ENCODE results near the gene APBA1. TPM values are rescaled to one million over a fixed set of nuclear protein-coding genes. Genes with fewer than 3 reads are reported as not detected.

The APBA1 gene
- total RNA-seq, 1 donor from 2014 or later = 0.55 TPM

DNA sequence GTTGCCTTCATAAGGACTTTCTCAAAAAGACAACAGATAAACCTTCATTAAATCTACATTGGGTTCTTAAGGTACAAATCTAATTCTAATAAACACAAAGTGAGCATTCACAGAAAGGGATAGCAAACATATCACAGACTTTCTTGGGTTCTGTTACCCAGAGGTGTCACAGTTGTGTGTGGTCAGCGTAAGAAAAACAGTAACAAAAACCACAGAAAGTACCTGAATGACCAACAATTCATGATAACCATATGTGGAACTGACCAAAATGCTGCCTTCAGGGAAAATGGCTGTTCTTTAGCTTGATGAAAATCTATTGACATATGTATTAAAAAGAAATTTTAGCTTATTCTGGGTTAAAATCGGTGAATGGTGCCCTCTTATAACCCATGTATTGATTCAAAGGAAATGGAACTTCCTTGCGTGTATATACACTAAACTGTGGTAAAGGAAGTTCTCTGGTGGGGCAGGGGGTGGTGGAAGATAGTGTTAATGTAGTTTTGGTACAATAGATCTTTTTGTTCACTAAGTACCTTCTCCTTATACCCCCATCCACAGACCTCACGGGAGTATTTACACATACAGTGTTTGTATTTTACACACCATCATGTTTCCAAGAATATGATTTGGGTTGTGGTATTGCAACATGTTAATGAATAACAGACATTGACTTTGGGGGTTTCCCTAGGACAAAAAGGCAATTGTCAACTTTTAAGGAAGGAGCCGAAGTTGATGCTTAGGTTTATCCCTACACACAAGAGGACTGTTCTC lies 152.5 kb downstream of the APBA1 start:
- DNase-seq (ENCODE audit: low read depth) = no peak

DNA sequence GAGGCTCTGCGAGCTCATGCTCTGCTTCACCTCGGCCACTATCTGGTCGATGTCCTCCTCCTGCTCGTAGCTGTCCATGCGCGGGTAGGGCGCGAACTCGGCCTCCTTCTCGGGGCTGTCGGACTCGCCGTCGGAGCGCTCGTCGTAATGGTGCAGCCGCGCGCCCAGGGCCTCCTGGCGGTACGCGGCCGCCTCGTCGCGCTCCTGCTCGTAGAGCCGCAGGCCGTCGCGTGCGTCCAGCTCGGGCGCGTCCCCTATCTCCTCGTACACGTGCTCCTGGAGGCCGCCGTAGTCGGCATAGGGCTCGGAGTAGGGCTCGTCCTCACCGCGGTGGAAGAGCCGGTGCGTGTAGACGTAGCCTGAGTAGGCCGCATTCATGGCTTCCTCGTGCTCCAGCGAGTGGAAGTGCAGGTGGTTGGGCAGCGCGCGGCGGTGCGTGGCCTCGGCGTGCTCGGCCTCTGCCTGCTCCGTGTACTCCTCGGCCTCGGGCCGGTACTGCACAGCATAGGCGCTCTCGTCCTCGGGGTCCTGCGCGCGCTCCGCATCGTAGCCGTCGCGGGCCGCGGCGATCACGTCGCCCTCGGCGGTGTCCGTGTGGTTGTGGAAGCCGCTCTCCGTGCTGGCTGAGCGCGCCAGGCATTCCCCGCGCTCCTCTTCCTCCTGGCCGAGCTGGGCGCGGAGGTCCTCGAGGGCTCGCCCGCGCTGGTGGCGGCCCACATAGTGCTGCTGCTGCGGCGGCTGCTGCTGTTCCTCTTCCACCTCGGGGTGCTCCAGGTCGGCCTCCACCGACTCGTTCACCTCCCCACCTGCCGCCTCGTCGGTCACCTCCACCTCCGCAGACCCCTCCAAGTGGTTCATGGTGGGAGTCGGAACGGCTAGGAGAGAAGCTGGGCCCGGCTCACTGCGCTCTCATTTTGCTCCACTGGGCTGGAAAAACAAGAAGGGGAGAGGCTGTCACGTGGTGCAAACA lies 155.5 kb downstream of the APBA1 start:
- no peak for DNase-seq (ENCODE audit: low read depth)

DNA sequence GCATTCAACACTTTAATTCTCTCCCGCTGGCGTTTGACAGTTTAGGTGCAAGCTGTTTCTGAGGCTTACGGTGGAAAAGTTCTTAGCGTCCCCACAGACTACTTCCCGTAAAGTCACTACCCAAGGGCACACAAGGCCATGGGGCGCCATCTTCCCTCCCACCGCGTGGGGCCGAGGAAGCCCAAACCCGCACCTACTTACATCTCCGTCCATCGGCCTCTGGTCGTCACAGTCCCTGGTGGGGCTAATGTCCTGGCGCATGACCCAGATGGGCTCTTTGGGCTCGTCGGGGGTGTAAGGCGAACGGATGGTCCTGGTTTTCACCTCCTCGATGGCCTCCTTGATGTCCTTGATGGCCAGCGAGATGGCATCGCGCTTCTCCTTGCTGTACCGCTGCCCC lies 156.4 kb downstream of the APBA1 start:
- no peak for DNase-seq (ENCODE audit: low read depth)

DNA sequence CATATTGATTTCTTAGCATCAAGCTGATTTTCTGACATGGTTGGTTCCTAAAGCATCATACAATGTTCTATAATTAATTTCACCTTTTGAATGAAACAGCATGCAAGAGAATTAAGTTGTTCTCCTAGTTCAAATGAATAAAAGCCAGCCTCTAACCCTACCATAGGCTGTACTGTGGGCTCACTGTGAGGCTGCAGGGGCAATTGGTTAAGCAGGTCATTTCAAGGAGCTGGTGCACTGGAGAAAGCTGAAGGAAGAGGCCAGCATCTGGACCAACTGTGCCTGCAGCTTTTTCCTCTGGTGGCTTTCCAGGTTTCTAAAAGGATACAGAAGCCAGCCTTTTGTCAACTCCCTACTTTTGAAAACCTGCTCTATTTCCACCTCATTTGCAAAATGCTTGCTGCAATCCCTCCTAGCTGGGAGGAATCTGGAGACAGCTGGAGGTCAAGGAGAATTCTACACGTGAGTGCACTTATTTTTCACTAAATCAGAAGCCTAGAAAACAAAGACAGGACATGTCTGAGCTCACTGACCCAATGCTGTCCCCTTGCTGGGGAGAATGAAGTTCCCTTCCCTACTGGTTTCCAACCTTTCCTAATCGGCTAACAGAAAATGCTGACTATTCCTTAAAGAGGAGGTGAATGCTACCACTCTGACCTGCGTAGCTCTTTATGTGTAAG lies 158.9 kb downstream of the APBA1 start:
- peak; percentile 20 for DNase-seq (ENCODE audit: low read depth)

DNA sequence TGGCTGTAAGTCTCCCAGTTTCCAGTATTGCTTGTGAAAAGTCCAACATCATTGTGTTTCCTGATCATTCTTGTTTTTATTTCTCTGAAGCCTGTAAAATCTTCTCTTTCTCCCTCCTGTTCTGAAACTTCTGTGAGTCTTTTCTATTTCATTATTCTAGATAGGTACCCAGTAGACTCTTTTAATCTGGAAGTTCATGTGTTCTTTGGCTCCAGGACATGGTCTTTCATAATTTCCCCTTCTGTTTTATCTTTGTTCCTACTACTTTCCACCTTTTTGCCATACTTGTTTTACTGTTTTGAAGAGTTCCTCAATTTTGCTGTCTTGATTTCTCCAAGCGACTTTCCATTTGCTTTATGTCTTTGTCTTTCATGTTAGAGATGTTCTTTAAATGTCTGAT lies 168.1 kb downstream of the APBA1 start:
- DNase-seq (ENCODE audit: low read depth) = no peak

DNA sequence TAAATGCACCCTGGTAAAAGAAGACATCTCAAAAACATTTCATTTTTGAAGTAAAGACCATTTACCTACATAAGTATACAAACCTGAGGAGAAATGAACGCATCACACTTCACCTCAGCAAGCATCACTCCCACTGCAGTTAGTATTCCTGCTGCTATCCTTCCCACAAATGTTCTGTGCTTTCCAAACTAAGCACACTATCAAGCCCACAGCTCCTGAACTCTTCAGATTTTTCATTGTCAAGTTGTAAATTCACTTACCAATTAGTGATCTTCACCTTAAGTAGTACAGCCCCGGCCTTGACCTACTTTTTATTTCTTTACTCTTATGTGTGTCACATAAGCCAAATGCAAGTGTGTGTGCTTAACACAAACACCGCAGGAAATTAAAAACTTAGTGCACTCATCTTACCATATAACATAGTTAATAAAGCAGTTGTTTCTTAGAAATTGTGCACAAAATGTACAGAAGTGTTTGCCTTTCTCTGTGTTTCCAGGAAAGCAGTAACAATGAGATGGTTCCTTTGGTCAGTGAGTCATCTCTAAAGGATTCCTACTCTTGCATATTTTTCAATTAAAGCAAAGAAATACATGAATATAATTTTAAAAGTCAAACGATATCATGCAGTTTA lies 169.4 kb downstream of the APBA1 start:
- peak; percentile 65 for DNase-seq (ENCODE audit: low read depth)

DNA sequence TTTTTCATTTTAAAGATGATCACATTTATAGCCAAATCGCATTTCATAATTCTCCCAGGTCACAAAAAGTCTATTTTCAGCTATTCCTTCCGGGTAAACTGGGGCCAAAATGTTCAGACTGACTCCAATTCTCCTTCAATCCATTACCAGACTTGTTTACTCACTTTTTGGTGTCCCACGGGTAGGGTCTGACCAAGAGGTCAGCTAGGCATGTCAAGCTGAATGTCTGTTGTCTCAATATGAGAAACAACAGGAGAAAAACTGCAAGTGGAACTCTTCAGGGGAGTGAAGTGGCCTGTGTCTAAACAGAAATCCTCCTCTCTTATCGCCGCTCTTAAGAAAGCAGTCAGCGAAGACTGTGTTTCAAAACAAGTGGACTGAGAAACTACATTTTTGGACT lies 171.3 kb downstream of the APBA1 start:
- no peak for DNase-seq (ENCODE audit: low read depth)

DNA sequence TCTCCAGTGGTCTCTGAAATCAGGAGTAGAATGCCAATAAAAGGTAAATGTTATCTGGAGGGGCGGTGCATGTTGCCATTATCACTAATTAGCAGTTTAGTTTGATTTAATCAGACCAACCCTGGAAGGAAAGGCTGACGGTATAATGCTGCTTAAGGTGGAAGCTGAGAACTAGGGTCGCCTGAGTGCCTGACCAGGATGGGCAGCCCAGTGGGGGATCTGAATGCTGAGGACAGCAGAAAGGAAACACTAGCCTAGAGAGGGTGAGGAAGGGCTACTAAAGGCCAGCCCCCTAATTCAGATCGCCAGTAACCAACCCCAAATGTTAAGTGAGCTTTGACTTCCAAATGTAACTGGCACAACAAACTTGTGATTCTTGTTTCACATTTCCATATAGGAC lies 172.2 kb downstream of the APBA1 start:
- DNase-seq (ENCODE audit: low read depth) = no peak

DNA sequence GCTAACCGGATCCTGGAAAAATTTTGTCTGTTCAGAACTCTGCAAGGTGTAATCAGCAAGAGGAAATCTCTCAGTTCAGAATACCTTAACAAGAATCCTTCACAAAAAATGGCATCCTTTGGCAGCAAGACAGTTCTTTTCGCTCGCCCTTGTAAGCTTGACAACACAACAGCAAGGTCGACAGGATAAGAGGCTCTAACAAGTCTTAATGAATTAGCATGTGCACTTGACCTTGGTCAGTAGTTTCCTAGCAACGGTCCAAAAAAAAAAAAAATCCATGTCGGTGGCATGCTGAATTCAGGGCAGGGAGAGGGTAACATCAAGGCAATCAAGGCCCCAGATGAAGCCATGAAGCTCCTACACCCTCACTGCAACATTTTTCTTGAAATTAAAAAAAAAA lies 172.8 kb downstream of the APBA1 start:
- no peak for DNase-seq (ENCODE audit: low read depth)

DNA sequence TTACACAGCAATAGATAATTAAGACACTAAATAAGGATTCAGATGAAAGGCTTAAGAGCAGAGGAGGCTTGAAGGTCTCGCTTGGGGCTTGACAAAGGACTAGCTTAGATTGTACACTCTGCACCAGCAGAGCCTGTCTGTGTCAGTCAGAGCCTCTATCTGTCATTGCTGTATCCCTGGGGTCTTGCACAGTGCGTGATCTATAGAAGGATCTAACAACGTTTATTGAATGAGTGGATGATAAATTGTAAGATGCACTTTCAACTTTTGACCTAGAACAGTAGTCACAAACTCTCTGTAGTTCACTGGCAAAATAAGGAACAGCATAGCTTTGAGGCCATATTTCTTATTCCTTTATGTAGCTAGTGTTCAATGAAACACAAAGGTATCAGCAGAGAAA lies 173.7 kb downstream of the APBA1 start:
- no peak for DNase-seq (ENCODE audit: low read depth)

DNA sequence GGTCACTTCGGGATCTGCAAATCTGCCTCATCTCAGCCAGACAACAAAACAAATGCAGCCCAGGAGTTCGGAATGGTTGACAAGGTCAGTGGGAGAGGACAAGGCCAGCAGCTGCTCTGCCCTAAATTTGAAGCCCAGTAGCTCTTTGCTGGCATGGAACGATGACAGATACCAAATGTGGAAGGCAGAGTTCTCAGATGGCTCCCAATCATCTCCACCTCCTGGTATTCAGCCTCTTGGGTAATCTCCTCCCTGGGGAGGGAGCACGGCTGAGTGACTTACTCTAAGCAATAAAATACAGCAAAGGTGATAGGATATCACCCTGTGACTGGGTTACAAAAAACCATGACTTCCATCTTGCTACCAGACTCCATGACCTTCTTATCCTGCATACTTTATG lies 174.4 kb downstream of the APBA1 start:
- no peak for DNase-seq (ENCODE audit: low read depth)

DNA sequence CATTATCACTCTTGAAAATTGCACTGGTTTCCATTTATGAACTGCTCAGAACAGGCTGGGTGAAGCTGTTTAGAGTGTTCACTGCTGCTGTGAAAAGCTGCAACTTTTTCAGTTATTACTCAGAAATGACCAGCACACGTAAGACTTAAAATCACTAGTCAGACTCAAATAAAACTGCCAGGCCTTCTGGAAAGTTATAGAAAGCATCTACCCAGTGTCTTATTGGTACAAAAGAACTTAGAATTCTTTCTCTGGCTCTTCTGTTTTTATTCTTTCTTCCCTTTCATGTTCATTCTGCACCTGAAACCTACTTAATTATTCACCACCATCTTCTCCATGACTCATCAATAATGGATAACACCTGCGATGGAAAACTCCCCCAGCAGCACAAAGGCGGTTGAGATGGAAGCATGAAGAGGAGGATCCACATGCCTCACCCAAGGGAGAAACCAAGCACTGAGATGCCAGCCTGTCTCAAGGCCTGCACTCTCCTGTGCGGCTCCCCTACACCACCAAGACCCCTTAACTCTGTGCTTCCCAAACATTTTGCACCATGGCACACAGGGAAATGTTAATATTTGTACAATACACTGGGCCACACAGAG lies 175.2 kb downstream of the APBA1 start:
- no peak for DNase-seq (ENCODE audit: low read depth)

DNA sequence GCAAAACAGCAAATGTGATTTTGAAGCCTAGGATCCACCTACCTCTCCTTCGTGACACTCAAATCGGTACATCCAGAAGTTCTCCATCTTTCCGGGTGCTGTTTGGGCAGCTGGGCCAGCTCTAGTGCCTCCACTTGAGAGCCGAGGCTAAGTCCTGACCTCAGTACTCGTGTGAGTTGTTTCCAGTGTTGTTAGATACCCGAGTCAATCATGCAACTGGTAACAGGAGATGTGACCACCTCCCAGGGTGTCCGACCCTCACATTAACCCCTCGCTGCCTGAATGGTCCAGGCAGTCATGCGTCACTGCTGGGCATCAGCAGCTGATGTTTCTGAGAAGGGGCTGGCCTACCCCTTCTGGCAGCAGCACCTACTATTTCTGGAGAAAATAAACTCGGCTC lies 176.9 kb downstream of the APBA1 start:
- peak; percentile 38 for DNase-seq (ENCODE audit: low read depth)

DNA sequence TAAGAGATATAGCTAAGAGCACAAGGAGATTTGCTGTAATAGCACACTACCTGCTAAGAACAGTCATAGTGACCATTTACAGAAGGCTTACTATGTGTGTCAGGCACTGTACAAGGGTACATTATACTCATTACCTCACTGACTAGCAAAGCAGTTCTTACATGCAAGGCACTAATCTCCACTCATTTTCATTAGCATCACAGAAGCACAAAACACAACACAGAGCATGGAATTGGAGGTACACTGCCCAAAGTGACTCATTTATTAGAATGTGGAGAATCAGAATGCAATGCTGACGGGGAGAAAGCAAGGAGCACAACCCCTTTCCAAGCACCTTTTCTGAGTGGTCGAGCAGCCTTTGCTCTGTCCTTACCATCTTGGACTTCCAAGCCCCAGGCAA lies 177.4 kb downstream of the APBA1 start:
- DNase-seq (ENCODE audit: low read depth) = no peak

DNA sequence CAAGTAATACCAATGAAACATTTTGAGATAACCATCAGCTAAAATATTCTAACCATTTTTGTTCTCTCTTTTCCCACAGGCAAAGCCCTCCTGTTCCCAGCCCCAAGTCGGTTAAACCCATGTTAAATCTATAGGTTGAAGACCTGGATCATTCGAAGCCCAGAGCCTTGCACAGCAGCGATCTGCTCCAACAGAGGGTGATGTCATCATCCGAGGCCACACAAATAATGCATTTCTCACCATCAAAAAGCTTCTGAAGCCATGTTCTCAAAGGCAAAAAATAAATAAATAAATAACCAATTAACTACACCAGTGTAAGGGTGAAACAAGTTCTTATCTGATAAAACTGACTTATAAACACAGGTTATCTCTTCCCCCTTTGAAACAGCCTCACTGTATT lies 178.0 kb downstream of the APBA1 start:
- no peak for DNase-seq (ENCODE audit: low read depth)

DNA sequence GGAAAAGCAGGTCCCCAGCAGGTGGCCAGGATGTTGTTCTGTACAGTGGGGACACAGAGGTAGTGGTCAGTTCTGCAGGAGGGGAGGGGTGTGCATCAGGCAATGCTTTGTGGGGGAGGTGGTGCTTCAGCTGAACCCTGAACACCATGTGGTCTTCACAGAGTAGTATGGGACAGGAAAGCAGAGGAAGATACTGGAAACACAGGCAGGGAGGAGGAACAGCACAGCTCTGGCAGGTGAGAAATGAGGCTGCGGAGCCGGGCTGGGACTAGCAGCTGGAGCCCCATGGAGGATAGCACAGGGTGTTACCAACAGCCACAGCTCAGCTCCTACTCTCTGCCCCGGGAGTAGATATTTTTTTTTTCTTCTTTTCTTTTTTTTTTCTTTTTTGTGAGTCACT lies 185.7 kb downstream of the APBA1 start:
- no peak for DNase-seq (ENCODE audit: low read depth)

DNA sequence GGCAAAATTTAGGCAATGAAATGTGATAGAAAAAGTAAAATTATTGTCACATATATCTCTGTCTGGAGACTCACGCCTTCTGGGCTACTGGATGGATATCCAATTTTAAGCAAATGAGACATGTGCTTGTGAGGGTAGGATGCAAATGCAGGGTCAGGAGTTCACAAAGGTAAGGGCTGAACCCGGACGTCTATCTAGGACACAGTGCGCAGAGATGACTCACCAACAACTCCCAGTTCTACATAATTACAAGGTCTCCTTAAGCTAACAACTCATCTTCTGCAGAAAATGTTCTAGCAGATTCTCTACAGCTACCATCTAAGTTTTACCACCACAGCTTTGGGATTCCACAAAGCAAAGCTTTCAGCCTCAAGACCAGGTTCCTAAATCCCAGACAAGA lies 186.7 kb downstream of the APBA1 start:
- no peak for DNase-seq (ENCODE audit: low read depth)

DNA sequence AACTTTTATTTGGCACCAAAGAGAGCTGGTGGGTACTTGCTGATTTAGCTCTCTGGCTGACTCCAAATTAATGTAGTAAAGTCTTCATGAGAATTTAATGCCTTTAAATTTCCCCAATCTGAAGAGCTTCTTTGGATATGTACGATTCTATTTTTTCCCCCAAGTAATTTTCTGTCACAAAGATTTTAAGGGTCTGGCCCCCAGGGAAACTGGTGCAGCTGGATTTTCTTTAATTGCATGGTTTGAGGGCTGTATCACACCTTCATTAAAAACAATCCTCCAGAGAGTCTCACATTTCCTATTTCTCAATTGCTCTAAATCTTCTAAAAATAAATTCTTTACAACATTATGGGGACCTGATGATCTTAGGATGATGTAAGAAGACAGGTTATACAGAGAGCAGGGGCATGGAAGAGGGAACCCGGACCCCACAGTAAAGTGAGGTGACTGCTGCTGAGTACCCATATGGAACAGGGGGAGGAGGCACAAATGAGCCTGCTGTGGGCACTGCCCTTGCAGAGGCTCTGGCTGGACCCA lies 188.2 kb downstream of the APBA1 start:
- no peak for DNase-seq (ENCODE audit: low read depth)

DNA sequence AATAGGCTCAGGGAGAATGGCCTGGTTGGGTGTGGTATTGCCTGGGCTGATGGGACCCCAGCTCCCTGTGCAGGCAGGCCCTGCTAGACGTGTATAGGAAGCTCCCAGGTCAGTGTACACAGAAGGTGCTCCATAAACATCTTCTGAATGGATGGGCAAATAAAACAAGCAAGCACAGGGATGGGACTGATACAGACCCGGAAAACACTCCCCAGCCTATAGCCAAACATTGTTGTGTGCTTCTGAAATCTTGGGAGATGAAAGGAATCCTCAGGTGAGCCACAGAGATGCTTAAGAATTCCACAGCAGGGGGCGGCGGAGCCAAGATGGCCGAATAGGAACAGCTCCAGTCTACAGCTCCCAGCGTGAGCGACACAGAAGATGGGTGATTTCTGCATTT lies 195.4 kb downstream of the APBA1 start:
- DNase-seq (ENCODE audit: low read depth) = no peak

DNA sequence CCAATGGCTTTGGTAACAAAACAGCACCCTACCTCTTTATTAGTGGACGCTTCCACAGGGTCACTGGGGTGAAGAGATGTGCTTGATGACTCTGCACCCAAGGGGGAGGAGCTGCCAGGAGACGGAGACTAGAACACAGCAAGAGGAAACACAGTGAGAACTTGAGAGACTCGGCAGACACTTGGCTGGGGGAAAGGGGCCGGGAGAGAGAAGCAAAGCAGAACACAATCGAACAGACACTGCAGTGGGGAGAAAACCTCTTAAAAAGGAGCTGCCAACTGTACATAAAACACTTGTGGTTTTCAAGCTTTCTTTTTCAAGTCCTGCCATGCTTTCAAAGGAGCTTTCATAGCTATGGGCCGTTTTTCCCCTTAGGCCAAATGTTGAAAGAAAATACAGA lies 196.2 kb downstream of the APBA1 start:
- DNase-seq (ENCODE audit: low read depth) = no peak

DNA sequence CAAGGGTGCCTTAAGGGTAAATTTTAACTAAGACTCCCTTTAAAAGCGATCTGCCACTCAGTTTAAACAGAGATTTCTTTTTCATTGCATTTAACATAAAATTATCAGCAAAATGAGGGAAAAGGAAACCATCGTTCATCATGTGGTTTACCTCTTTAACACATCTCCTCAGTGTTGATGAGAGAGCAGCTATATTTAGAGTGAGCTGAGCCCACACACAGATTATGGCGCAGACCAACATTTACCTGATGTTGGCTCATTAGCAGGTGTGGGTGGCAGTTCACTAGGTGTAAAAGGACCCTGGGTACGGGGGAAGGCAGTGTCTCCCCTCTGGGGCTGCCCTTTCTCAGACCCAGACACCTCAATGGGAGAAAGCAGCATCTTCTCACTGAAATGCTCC lies 197.3 kb downstream of the APBA1 start:
- DNase-seq (ENCODE audit: low read depth) = no peak
